Measurements from ENCODE around the gene CCDC81. TPM values are rescaled to one million over a fixed set of nuclear protein-coding genes. Genes with fewer than 3 reads are reported as not detected.

The CCDC81 gene
- polyA plus RNA-seq, 1 donor (not counting 4 experiments of a cell fraction or from before 2014, with no cell fraction given), result 0.42 TPM

DNA sequence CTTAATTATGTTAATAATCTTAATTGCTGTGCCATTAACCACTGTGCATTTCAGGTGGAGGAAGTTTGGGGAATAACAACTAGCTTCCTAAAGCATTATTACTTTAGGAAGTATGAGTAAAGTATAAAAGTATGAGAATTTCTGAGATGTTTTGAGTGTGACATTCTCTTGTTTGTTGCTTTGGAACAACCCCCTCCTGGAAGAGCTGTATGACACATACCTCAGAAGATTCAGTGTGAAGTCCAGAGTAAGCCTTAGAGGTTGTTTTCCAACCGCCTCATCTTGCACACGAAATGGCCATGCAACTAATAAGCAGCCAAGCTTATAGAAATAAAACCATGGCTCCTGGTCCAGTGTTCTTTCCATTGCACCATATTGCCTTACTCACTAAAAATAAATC, 21.7 kb downstream of the CCDC81 start:
- FAIRE-seq, result no peak

GRCh38 chr11:86397351-86397750, 22.7 kb downstream of the CCDC81 start:
- H3K9me3 ChIP-seq (ENCODE audit: control insufficient read depth, low read depth, low read length), result no peaks in the 10 kb centered on the region
- H3K4me3 ChIP-seq (ENCODE audit: control insufficient read depth in 2 of 3, extremely low read depth in 1 of 3, insufficient read depth in 2 of 3, low read depth in 1 of 3, low read length in 3 of 3), result no peak overlapping the region
- H3K4me2 ChIP-seq (ENCODE audit: control insufficient read depth, extremely low read depth, insufficient read depth, low read depth, low read length), result no peak overlapping the region
- dilution Hi-C loops (cut with MboI; ENCODE audit: extremely low pct_ligation_motif_present, low sequenced_read_pairs), result no loop called here
- H3K79me2 ChIP-seq (ENCODE audit: control insufficient read depth, insufficient read depth, low read length), result no peaks in the 10 kb centered on the region
- no peaks in the 10 kb centered on the region for H4K20me1 ChIP-seq (ENCODE audit: control insufficient read depth, extremely low read depth, insufficient read depth, low read length)
- H3K36me3 ChIP-seq (ENCODE audit: control insufficient read depth in 2 of 2, extremely low read depth in 1 of 2, insufficient read depth in 2 of 2, low read length in 2 of 2), result no peaks in the 10 kb centered on the region
- H3K4me1 ChIP-seq (ENCODE audit: control insufficient read depth, extremely low read depth, insufficient read depth, low read length), result no peaks in the 10 kb centered on the region
- H3K27me3 ChIP-seq (ENCODE audit: control insufficient read depth, extremely low read depth, insufficient read depth, low read length), result no peaks in the 10 kb centered on the region
- no peak overlapping the region for H3K27ac ChIP-seq (ENCODE audit: control insufficient read depth, insufficient read depth, low read length)
- FAIRE-seq (no peak), DNase-seq (ENCODE audit: low read depth, low spot score) (no peak)
- no peaks in the 10 kb centered on the region for H3K9me1 ChIP-seq (ENCODE audit: control insufficient read depth, extremely low read depth, insufficient read depth, low read length)
- H2AFZ ChIP-seq (ENCODE audit: control insufficient read depth, low read length), result no peak overlapping the region
- TF ChIP-seq EZH2 (IDR thresholded peaks at IDR 0.05; ENCODE audit: low read length), result no peak
- TF ChIP-seq, protein P1, sequence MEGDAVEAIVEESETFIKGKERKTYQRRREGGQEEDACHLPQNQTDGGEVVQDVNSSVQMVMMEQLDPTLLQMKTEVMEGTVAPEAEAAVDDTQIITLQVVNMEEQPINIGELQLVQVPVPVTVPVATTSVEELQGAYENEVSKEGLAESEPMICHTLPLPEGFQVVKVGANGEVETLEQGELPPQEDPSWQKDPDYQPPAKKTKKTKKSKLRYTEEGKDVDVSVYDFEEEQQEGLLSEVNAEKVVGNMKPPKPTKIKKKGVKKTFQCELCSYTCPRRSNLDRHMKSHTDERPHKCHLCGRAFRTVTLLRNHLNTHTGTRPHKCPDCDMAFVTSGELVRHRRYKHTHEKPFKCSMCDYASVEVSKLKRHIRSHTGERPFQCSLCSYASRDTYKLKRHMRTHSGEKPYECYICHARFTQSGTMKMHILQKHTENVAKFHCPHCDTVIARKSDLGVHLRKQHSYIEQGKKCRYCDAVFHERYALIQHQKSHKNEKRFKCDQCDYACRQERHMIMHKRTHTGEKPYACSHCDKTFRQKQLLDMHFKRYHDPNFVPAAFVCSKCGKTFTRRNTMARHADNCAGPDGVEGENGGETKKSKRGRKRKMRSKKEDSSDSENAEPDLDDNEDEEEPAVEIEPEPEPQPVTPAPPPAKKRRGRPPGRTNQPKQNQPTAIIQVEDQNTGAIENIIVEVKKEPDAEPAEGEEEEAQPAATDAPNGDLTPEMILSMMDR (optimal IDR thresholded peaks at IDR 0.05 in 1 of 3, IDR thresholded peaks at IDR 0.05 in 1 of 3, conservative IDR thresholded peaks at IDR 0.05 in 1 of 3; ENCODE audit: extremely low read depth in 1 of 3, insufficient read depth in 2 of 3, low read length in 3 of 3), result no peak
- H3K9ac ChIP-seq (ENCODE audit: control insufficient read depth, extremely low read depth, insufficient read depth, low read length), result no peak overlapping the region

More for the DNA sequence above, 21.7 kb downstream of the CCDC81 start:
- Histone ChIP-seq H3K9ac (ENCODE audit: control insufficient read depth, extremely low read depth, insufficient read depth, low read length) (no peak overlapping the region), H3K9me1 (ENCODE audit: control insufficient read depth, extremely low read depth, insufficient read depth, low read length) (no peaks in the 10 kb centered on the region), H3K9me3 (ENCODE audit: control insufficient read depth, low read depth, low read length) (no peaks in the 10 kb centered on the region), H3K4me2 (ENCODE audit: control insufficient read depth, extremely low read depth, insufficient read depth, low read depth, low read length) (no peak overlapping the region), H2AFZ (ENCODE audit: control insufficient read depth, low read length) (no peak overlapping the region), H3K27ac (ENCODE audit: control insufficient read depth, insufficient read depth, low read length) (no peak overlapping the region), H3K36me3 (ENCODE audit: control insufficient read depth in 2 of 2, extremely low read depth in 1 of 2, insufficient read depth in 2 of 2, low read length in 2 of 2) (no peaks in the 10 kb centered on the region), H3K4me3 (ENCODE audit: control insufficient read depth in 2 of 3, extremely low read depth in 1 of 3, insufficient read depth in 2 of 3, low read depth in 1 of 3, low read length in 3 of 3) (no peak overlapping the region), H3K4me1 (ENCODE audit: control insufficient read depth, extremely low read depth, insufficient read depth, low read length) (no peaks in the 10 kb centered on the region), H4K20me1 (ENCODE audit: control insufficient read depth, extremely low read depth, insufficient read depth, low read length) (no peaks in the 10 kb centered on the region), H3K79me2 (ENCODE audit: control insufficient read depth, insufficient read depth, low read length) (no peaks in the 10 kb centered on the region), H3K27me3 (ENCODE audit: control insufficient read depth, extremely low read depth, insufficient read depth, low read length) (no peaks in the 10 kb centered on the region)
- dilution Hi-C loops (cut with MboI; ENCODE audit: extremely low pct_ligation_motif_present, low sequenced_read_pairs), result no loop called here
- TF ChIP-seq EZH2 (IDR thresholded peaks at IDR 0.05; ENCODE audit: low read length), result no peak
- TF ChIP-seq, protein P1 (optimal IDR thresholded peaks at IDR 0.05 in 1 of 3, IDR thresholded peaks at IDR 0.05 in 1 of 3, conservative IDR thresholded peaks at IDR 0.05 in 1 of 3; ENCODE audit: extremely low read depth in 1 of 3, insufficient read depth in 2 of 3, low read length in 3 of 3), result no peak
- no peak for DNase-seq (ENCODE audit: low read depth, low spot score)
